ENCODE measurements around the gene C12orf57. TPM values are rescaled to one million over a fixed set of nuclear protein-coding genes. Genes with fewer than 3 reads are reported as not detected.

C12orf57 gene
- total and polyA plus RNA-seq, 2 of the 8 experiments (the other 6 are each of a cell fraction or from before 2014, with no cell fraction given), result 174 to 993 TPM

DNA sequence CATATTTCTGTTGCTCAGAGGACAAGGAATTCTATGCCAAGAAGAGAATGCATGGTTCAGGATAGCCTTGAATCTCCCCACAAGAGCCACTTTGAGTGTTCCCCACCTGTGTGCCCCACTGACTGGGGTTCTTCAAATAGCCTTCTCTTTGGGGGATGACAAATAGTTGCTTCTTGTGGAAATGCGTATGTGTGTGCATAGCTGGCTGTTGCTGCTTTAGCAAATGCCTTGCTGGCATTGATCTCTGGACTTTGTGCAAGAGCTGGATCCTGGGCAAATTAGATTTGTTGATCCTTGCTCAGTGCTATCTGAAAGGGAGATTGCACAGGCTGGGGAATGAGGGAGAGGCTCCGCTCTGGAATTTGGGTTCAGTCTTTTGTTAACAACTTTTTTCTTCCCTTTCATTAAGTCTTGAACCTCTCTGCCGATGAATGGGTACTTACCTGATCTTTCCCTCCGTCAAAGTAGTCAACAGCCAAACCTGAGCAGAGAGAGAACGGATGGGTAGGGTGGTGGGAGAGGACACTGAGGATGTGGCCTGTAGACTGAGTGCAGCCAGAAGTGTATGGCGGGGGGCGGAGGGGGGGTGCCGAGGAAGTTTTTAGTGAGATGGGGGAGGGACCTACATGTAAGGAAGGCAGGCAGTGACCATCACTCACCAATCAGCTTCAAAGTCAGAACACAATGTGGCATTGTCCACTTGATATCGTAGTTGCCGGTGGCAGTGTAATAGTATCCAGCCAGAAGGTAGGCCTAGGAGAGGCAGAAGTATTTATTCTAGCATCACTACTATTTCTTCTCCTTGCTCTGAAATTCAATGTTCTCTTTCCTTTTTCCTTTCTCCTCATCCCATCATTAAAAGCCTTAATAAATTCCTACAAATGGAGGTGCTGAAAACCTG, 37.6 kb downstream of the C12orf57 start:
- Histone ChIP-seq H3K4me3 (ENCODE audit: extremely low read depth in 1 of 4, insufficient read depth in 2 of 4, low read depth in 3 of 4, low read length in 4 of 4) (no peak overlapping the region), H3K4me1 (replicated peaks in 1 of 4; ENCODE audit: control insufficient read depth in 3 of 4, insufficient read depth in 4 of 4, low read length in 3 of 4) (peaks cover 0 to 6% (median under 1%) of the 10 kb centered on the region in 4 experiments; a peak in 2 of 7 replicates), H3K9ac (replicated peaks in 1 of 4; ENCODE audit: extremely low read depth in 1 of 4, low read depth in 3 of 4, low read length in 3 of 4) (no peak overlapping the region), H3K27me3 (replicated peaks in 1 of 4; ENCODE audit: control insufficient read depth in 3 of 4, extremely low read depth in 1 of 4, insufficient read depth in 3 of 4, low read length in 3 of 4) (no peaks in the 10 kb centered on the region), H3K4ac (replicated peaks; ENCODE audit: insufficient read length, low read depth, low read length) (no peak overlapping the region), H3K14ac (ENCODE audit: insufficient read length) (no peak overlapping the region), H3K36me3 (ENCODE audit: control insufficient read depth in 2 of 4, insufficient read depth in 4 of 4, low read length in 3 of 4) (peaks cover 12 to 67% (median 30%) of the 10 kb centered on the region in 4 experiments; a peak in 7 of 8 replicates), H3K79me1 (ENCODE audit: low read depth, low read length) (0 out of 2 replicates have a peak, but pooled peaks cover 2% of the 10 kb centered on the region), H3K9me3 (ENCODE audit: insufficient read depth in 2 of 2, low read depth in 1 of 2, low read length in 1 of 2) (no peaks in the 10 kb centered on the region), H2BK15ac (ENCODE audit: low read length) (no peak overlapping the region), H4K20me1 (replicated peaks in 1 of 2; ENCODE audit: control insufficient read depth in 1 of 2, insufficient read depth in 2 of 2, low read length in 2 of 2) (peaks cover 5 to 9% of the 10 kb centered on the region in 2 experiments), H3K23ac (ENCODE audit: insufficient read length) (no peak overlapping the region), H3K79me2 (ENCODE audit: control insufficient read depth in 1 of 2, insufficient read depth in 2 of 2, low read length in 2 of 2) (no peaks in the 10 kb centered on the region), H2BK20ac (ENCODE audit: low read length) (no peak overlapping the region), H2AK5ac (ENCODE audit: low read depth, low read length) (no peak overlapping the region), H3K18ac (ENCODE audit: extremely low read depth, low read length) (no peak overlapping the region), H4K5ac (ENCODE audit: insufficient read length, low read depth, low read length) (no peak overlapping the region), H3K4me2 (ENCODE audit: insufficient read depth in 1 of 2, low read depth in 2 of 2, low read length in 2 of 2) (no peak overlapping the region), H2BK12ac (ENCODE audit: low read depth, low read length) (no peak overlapping the region), H3K23me2 (ENCODE audit: low read depth, low read length) (no peaks in the 10 kb centered on the region), H2BK120ac (replicated peaks; ENCODE audit: low read depth, low read length) (no peak overlapping the region), H3K27ac (ENCODE audit: low read depth, low read length) (no peak overlapping the region), H4K8ac (ENCODE audit: extremely low read depth, insufficient read depth, low read length) (no peak overlapping the region), H4K91ac (replicated peaks; ENCODE audit: insufficient read length, low read length) (no peak overlapping the region), H2AFZ (ENCODE audit: low read length) (no peak overlapping the region), H2BK5ac (ENCODE audit: low read depth, low read length) (no peak overlapping the region), H3K56ac (replicated peaks; ENCODE audit: insufficient read length, low read depth, low read length) (no peak overlapping the region)
- 88% methylated on average over 10 of the region's 10 CpGs; no CpG with 5 or more reads in 1 of the 2 experiments for WGBS, 2 experiments (ENCODE audit: extremely low coverage in 1 of 2, insufficient coverage in 1 of 2, insufficient read length in 1 of 2, insufficient replicate concordance in 2 of 2, low coverage in 1 of 2, low lambda C conversion rate in 2 of 2, missing lambda C conversion rate in 1 of 2)
- FAIRE-seq, result no peak
- POLR2A ChIA-PET (ENCODE audit: partially characterized antibody), result interaction anchor here (0.7 to 30.5 kb wide), 10 partner anchors 8 to 126 kb away, joined by 3 to 1596 read pairs (median 4); partner anchors contain the start of genes ATN1, C12orf57, LPCAT3 and PTPN6
- CTCF ChIA-PET (ENCODE audit: partially characterized antibody), result interaction anchor here (0.6 to 2.2 kb wide), 4 partner anchors 17 to 128 kb away, joined by 3 to 7 read pairs (median 4); partner anchors contain the start of gene C1RL
- no peak for DNase-seq (ENCODE audit: low read depth in 1 of 2, low spot score in 2 of 2)
- TF ChIP-seq, protein P1, sequence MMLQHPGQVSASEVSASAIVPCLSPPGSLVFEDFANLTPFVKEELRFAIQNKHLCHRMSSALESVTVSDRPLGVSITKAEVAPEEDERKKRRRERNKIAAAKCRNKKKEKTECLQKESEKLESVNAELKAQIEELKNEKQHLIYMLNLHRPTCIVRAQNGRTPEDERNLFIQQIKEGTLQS (IDR thresholded peaks at IDR 0.05; ENCODE audit: insufficient read depth, low read depth, low read length), result no peak
- no peak for TF ChIP-seq ASH2L (IDR thresholded peaks at IDR 0.05; ENCODE audit: low read length)
- TF ChIP-seq CHD1 (IDR thresholded peaks at IDR 0.05; ENCODE audit: low read depth, low read length), result no peak
- no peak for TF ChIP-seq TAF7 (optimal IDR thresholded peaks at IDR 0.05; ENCODE audit: borderline replicate concordance, low read depth, low read length)
- TF ChIP-seq, protein P2, sequence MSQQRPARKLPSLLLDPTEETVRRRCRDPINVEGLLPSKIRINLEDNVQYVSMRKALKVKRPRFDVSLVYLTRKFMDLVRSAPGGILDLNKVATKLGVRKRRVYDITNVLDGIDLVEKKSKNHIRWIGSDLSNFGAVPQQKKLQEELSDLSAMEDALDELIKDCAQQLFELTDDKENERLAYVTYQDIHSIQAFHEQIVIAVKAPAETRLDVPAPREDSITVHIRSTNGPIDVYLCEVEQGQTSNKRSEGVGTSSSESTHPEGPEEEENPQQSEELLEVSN (IDR thresholded peaks at IDR 0.05), result no peak
- TF ChIP-seq BCL11A (IDR thresholded peaks at IDR 0.05; ENCODE audit: low read depth in 2 of 2, low read length in 2 of 2), result no peak
- no peak for TF ChIP-seq RXRA (IDR thresholded peaks at IDR 0.05; ENCODE audit: insufficient read depth, low read depth, low read length)
- TF ChIP-seq JUND (IDR thresholded peaks at IDR 0.05; ENCODE audit: low read length), result no peak
- no peak for TF ChIP-seq KDM5A (IDR thresholded peaks at IDR 0.05; ENCODE audit: low read length)
- no peak for TF ChIP-seq CHD2 (IDR thresholded peaks at IDR 0.05; ENCODE audit: low read length)
- no peak for TF ChIP-seq TCF12 (IDR thresholded peaks at IDR 0.05; ENCODE audit: low read depth, low read length)

All from H1 (cell line).